K562 treated with DMSO at 1 percent for 12 hours (cell line): Measurements from ENCODE around the gene CPLANE1. TPM values are rescaled to one million over a fixed set of nuclear protein-coding genes. Genes with fewer than 3 reads are reported as not detected.

ENCODE experiments used
- total RNA-seq: library from RNA; unstranded; fragments of 300-600 nt; gene quantifications from 2 replicates; pipeline ENCODE4 v1.2.3, GENCODE V29; 2022; ENCODE audit not compliant: insufficient read depth

CPLANE1 gene
- total RNA-seq = not detected in 2 replicates

DNA sequence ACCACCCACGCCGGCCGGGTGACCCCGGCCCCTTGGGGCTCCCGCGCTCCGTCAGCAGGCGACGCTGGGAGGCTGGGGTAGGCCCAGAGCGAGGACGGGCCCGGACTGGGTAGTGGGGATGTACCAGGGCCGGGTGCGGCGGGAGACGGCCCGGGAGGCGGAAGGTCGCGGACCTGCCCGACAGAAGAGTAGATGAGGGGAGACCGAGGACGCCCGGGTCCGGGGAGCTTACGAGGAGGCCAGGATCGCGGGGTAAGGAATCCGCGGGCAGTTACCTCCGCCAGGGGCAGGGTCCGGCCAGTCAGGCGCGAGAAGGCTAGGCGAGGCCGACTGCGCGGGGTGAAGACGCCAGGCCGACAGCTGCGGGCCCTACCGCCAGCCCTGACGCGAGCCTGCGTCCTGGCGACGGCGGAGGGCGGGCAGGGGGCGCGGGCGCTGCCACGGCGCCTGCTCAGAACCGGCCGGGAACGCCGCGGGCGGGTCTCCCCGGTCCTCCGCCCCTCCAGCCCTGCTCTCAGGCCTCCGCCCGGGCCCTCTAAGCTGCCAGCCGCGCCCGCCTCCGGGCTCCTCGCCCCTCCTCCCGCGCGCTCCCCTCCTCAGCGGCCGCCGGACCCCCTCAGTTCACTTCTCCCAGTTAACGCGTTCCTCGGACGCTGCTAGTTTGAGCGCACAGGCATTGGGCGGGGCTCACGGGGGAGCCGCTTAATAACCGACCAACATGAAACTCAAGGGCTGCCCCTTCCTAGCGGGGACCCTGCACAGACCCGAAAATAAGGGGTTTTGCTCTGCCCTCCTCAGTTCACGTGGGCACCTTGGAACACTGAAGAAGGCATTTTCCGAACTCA lies at the start of gene CPLANE1:
Gene CPLANE1 (minus strand): TSS at position 407 of the 845 bp plus-strand sequence. CDS start 1,678 bp downstream, outside the sequence.

Other genes starting within 250 kb of the CPLANE1 start
- 11.2 and 31.8 TPM in 2 replicates for gene NUP155, start 121.7 kb upstream of the CPLANE1 start, total RNA-seq
- gene WDR70, start 129.9 kb upstream of the CPLANE1 start, total RNA-seq = 22.4 and 25.9 TPM in 2 replicates